MM.1S (cell line): ENCODE data around the gene DENND1C.

ENCODE experiments used
- DNase-seq: peaks from one replicate; pipeline ENCODE4 v3.0.0-alpha.2; 2015
- H2AFZ ChIP-seq: fragments of 300-600 bp; sonication (generic); 2 replicates; pipeline ENCODE4 v1.6.0; 2016; ENCODE audit warnings: antibody characterized with exemption, low read length
- H3F3A ChIP-seq: fragments of 300-600 bp; sonication (generic); 2 replicates; pipeline ENCODE4 v1.6.1; 2016; ENCODE audit warnings: mild to moderate bottlenecking, antibody characterized with exemption, low read length, moderate library complexity, mixed read lengths; ENCODE audit not compliant: insufficient read depth
- H3K27ac ChIP-seq: fragments of 300-600 bp; sonication (generic); 2 replicates; pipeline ENCODE4 v1.5.1; 2016; ENCODE audit warnings: mild to moderate bottlenecking, low read length
- H3K27me3 ChIP-seq: fragments of 300-600 bp; sonication (generic); replicated peaks from 2 replicates; pipeline ENCODE4 v1.6.0; 2016; ENCODE audit warnings: low read length; ENCODE audit not compliant: insufficient read depth
- H3K36me3 ChIP-seq: fragments of 300-600 bp; sonication (generic); replicated peaks from 2 replicates; pipeline ENCODE4 v1.6.1; 2016; ENCODE audit warnings: mild to moderate bottlenecking, low read length, mixed read lengths; ENCODE audit not compliant: insufficient read depth
- H3K4me1 ChIP-seq: fragments of 300-600 bp; sonication (generic); 2 replicates; pipeline ENCODE4 v1.6.1; 2016; ENCODE audit warnings: low read length, mixed read lengths
- H3K4me2 ChIP-seq: fragments of 300-600 bp; sonication (generic); 2 replicates; pipeline ENCODE4 v1.6.0; 2016; ENCODE audit warnings: low read depth, low read length
- H3K4me3 ChIP-seq: fragments of 300-600 bp; sonication (generic); 2 replicates; pipeline ENCODE4 v1.5.1; 2016; ENCODE audit warnings: low read length, mixed read lengths
- H3K79me2 ChIP-seq: fragments of 300-600 bp; sonication (generic); 2 replicates; pipeline ENCODE4 v1.6.1; 2016; ENCODE audit warnings: mixed run types, low read length, mixed read lengths
- H3K9ac ChIP-seq: fragments of 300-600 bp; sonication (generic); 2 replicates; pipeline ENCODE4 v1.6.1; 2016; ENCODE audit warnings: low read length, mixed read lengths
- H3K9me2 ChIP-seq: fragments of 300-600 bp; sonication (generic); replicated peaks from 2 replicates; pipeline ENCODE4 v1.6.1; 2016; ENCODE audit warnings: mild to moderate bottlenecking, low read length, mixed read lengths; ENCODE audit not compliant: insufficient read depth
- H3K9me3 ChIP-seq: fragments of 300-600 bp; sonication (generic); replicated peaks from 2 replicates; pipeline ENCODE4 v1.6.1; 2016; ENCODE audit warnings: mild to moderate bottlenecking, low read length, mixed read lengths; ENCODE audit not compliant: insufficient read depth
- H4K20me1 ChIP-seq: fragments of 300-600 bp; sonication (generic); 2 replicates; pipeline ENCODE4 v1.6.1; 2016; ENCODE audit warnings: mild to moderate bottlenecking, low read length, moderate library complexity, mixed read lengths; ENCODE audit not compliant: insufficient read depth
- CTCF ChIP-seq: fragments of 300-600 bp; sonication (generic); IDR thresholded peaks from 2 replicates; pipeline ENCODE4 v1.5.1; 2016; ENCODE audit warnings: antibody characterized with exemption, low read length, mixed read lengths
- EZH2 ChIP-seq: fragments of 300-600 bp; sonication (generic); optimal IDR thresholded peaks from 2 replicates; pipeline ENCODE3; 2017; ENCODE audit warnings: low read depth, mild to moderate bottlenecking, antibody characterized with exemption, low read length, mixed read lengths
- EZH2phosphoT487 ChIP-seq: fragments of 300-600 bp; sonication (generic); IDR thresholded peaks from 2 replicates; pipeline ENCODE4 v1.6.1; 2018; ENCODE audit warnings: antibody characterized with exemption, low read length

DENND1C gene

GRCh38 chr19:6475321-6476108, 6.1 kb downstream of the DENND1C start:
- H3K9ac ChIP-seq: no peak overlapping the region
- no peaks in the 10 kb centered on the region for H3K9me2 ChIP-seq
- TF ChIP-seq EZH2: no peak
- no peak for TF ChIP-seq EZH2phosphoT487
- no peak for TF ChIP-seq CTCF
- no peaks in the 10 kb centered on the region for H4K20me1 ChIP-seq
- H2AFZ ChIP-seq: no peak overlapping the region
- no peaks in the 10 kb centered on the region for H3K27me3 ChIP-seq
- no peaks in the 10 kb centered on the region for H3F3A ChIP-seq
- no peaks in the 10 kb centered on the region for H3K79me2 ChIP-seq
- H3K36me3 ChIP-seq: no peaks in the 10 kb centered on the region
- H3K4me1 ChIP-seq: no peaks in the 10 kb centered on the region
- no peak overlapping the region for H3K27ac ChIP-seq
- no peaks in the 10 kb centered on the region for H3K9me3 ChIP-seq
- no peak overlapping the region for H3K4me3 ChIP-seq
- H3K4me2 ChIP-seq: no peak overlapping the region
- DNase-seq: no peak

GRCh38 chr19:6473647-6474046, 7.9 kb downstream of the DENND1C start:
- H3K4me2 ChIP-seq: no peak overlapping the region
- no peak overlapping the region for H3K4me3 ChIP-seq
- DNase-seq: no peak
- TF ChIP-seq EZH2 (no peak), CTCF (no peak), EZH2phosphoT487 (no peak)
- no peaks in the 10 kb centered on the region for H4K20me1 ChIP-seq
- H3K27me3 ChIP-seq: no peaks in the 10 kb centered on the region
- H3K9me2 ChIP-seq: no peaks in the 10 kb centered on the region
- no peaks in the 10 kb centered on the region for H3K4me1 ChIP-seq
- no peak overlapping the region for H2AFZ ChIP-seq
- no peaks in the 10 kb centered on the region for H3K9me3 ChIP-seq
- no peaks in the 10 kb centered on the region for H3K79me2 ChIP-seq
- H3F3A ChIP-seq: no peaks in the 10 kb centered on the region
- no peak overlapping the region for H3K9ac ChIP-seq
- H3K36me3 ChIP-seq: no peaks in the 10 kb centered on the region
- no peak overlapping the region for H3K27ac ChIP-seq

GRCh38 chr19:6472713-6473112, 8.9 kb downstream of the DENND1C start:
- Histone ChIP-seq H3K79me2 (no peaks in the 10 kb centered on the region), H3K27ac (no peak overlapping the region), H4K20me1 (no peaks in the 10 kb centered on the region), H3K4me2 (no peak overlapping the region), H3K9ac (no peak overlapping the region), H3F3A (no peaks in the 10 kb centered on the region), H3K9me3 (no peaks in the 10 kb centered on the region), H3K36me3 (no peaks in the 10 kb centered on the region), H3K4me3 (no peak overlapping the region), H3K27me3 (no peaks in the 10 kb centered on the region), H2AFZ (no peak overlapping the region), H3K9me2 (no peaks in the 10 kb centered on the region), H3K4me1 (no peaks in the 10 kb centered on the region)
- TF ChIP-seq CTCF: no peak
- no peak for DNase-seq
